HG03571 (cell line): ENCODE results near the gene SNAP47.

Source experiments
- ATAC-seq: cut with Tn5 transposase; IDR thresholded peaks from one replicate; pipeline ENCODE4 v1.9.1; 2021; ENCODE audit not compliant: unreplicated experiment

Gene SNAP47

DNA sequence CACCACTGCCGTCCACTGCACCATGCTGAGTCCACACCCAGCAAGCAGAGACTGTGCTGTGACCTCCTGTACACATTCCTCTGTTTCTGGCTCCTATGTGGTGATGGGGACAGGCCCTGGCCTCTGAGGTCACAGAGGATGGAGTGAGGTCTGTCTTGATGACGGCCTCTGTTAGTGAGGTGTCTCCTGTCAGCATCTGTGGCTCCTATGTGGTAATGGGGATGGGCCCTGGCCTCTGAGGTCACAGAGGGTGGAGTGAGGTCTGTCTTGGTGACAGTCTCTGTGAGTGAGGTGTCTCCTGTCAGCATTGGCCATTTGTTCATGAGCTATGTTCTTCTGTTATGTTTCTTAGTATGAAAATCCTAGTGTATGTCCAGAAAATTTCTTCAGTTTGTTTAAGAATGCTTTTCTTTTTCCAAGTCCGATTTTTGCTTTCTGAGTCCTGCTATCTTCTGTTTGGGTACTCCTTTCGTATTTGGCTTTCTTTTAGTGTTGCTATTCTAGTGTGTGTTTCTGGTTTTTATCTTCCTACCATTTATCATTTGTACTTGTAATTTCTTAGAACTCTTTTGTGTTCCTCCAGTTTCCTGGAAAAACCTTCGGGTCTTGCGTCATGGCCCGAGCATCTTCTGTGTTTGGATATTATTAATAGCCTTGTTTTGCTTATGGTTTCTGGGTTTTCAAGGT, 13.4 kb downstream of the SNAP47 start:
- no peak for ATAC-seq

DNA sequence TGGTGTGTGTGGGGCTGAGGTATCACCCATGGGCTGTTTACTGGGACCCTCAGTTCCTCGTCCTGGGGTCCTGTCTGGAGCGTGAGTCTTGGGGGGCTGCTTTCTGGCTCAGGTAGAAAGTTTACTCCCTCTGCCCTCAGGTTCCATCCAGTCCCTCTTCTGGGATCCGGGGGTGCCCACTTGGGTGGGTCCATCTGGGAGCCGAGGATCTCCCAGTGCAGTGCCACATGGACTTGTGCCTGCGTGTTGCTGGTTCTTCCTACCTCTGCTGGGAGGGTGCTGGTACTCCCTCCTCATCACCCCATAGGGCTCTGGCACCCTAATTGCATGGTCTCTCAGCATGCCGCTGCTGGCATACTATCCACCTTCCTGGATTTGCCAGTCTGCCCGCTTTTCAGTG, 14.0 kb downstream of the SNAP47 start:
- no peak for ATAC-seq

DNA sequence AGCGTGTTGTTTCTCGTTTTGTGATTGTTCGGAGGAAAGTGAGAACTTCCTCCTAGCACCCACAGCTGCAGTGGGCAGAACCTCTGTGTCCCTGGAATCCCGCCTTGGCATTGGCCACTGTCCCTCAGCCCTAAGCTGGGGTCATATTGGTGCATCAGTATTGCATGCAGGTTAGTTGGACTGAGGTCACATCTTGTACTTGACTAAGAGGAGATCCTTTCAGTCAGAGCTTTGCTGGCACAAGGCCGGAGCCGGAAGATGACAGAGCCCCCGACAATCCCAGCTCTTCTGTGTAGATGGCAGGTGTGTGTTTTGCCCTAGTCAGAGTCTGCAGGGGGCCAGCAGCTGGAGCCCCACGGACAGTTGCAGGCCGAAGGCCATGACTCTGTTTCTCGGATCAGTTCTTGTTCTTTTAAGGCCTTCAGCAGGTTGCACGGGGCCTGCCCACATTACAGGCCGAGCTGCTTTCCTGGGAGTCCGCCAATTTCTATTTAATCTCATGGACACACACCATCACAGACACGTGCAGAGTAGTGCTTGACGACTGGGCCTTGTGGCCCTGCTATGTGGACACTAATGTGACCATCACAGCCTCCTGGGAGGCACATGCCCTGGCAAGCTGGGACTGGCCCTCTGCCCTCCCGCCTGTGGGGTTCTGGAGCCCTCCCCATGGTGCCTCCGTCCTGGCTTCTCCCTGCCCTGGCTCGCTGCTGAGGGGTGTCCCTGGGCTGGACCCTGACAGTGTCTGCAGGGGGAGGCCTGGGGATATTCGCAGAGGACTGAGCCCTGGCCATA, 14.9 kb downstream of the SNAP47 start:
- no peak for ATAC-seq

DNA sequence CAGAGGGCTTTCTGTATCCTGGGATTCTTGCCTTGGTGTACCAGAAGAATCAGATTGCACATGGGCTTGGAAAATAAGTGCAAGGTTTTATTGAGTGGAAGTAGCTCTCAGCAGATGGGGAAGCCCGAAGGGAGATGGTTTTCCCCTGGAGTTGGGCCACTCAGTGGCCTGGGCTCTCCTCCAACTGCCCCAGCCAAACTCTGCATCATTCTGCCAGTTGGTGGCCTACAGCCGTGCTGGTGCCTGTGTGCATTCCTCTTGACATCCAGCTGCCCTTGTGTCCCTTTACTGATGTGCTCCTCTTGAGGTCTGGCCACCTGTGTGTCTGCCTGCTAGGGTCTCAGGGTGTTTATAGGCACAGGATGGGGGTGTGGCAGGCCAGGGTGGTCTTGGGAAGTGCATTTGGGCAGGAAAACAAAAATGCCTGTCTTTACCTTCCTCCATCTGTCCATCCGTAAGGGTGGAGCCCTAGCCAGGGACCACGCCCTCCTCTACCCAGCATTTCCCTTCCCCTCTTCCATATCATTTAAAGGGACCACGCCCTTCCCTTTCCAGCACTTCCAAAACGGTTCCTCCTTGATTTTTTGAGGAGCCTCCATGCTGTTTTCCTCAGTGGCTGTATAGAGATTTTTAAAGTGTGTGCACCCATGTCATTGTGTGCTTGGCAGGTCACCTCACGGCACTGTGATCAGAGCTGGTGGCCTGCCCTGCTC, 18.9 kb downstream of the SNAP47 start:
- ATAC-seq = no peak

DNA sequence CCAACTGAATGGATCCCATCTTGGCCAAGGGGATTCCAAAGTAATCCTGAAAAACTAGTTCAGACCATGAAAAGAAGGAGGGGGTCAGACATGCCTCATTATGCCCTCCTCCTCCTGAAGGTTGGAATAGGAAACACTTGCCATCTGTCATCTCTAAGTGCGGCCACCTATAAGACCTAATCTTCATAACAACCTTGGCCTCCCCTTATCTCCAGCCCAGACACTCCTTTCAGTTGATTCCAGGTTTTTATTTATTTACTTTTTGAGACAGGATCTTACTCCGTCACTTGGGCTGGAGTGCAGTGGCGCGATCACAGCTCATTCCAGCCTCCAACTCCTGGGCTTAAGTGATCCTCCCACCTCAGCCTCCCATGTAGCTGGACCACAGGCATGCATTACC, 19.7 kb downstream of the SNAP47 start:
- no peak for ATAC-seq

DNA sequence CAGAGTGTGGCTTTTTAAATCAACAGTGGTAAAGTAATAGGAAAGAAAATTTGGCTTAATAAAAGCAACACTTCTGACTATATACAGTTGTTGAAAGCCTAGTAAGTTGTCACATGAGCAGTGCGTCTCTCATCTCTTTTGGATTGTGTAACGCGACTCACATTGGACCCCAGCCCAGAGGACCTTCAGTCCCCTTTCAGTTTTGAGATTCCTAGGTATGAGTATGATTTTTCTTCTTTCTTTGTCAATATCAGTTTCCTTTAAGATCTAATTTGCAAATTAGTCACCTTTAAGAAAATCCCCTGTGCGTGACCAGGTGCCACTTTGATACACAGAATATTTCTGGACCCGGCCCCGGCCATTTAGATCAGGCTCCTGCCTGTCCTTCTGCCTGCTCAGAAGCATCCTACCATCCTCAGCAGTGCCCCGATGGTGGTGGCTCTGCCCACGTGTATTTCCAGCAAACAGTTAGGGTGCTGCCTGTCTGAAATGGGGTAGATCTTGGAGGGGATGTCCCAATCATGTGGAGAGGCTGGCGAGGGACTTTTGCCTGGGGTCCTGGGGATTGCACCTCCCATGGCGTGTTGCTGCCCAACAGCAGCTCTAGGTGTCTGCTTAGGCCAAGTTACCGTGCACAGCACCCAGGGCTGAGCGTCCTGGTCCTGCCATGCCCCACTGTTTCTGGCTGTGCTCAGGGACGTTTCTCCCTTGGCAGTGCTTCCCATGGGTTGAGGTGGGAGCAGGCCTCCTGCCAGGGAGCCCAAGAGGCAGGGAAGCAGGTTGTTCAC, 21.1 kb downstream of the SNAP47 start:
- no peak for ATAC-seq

DNA sequence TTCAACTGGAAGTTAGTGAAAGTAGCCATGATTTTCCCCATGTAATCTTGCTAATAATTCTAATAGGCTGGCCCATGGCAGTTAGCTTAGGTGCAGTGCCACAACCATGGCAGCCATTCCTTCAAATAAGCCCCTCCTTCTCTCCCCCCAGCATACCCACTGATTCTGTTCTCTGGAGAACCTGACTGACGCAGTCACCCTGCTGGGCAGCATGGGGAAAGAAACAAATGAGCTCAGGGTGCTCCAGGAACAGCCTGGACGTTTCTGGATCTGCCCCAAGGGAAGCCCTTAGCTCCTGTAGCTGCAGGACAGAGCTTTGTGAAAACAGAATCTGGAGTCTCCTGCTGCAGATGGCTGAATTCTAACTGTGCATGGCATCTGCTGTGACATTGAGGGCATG, 22.5 kb downstream of the SNAP47 start:
- ATAC-seq = no peak

DNA sequence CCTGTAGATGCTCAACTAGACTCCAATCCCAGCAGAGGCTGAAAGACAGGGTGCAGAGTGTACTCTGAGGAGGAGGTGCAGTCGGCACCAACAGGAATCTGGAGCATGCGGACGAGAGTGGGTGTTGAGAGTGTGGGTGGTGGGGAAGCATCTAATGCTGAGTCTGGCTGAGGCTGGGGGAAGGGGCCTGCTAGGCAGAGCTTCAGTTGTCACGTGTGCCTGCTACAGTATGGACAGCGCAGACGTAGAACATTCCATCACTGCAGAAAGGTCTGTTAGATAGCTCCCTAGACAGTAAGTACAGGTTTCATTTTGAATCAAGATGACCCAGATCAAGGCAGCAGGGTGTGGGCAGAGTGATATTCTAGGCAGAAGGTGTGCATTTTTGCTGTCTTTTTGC, 23.1 kb downstream of the SNAP47 start:
- no peak for ATAC-seq

DNA sequence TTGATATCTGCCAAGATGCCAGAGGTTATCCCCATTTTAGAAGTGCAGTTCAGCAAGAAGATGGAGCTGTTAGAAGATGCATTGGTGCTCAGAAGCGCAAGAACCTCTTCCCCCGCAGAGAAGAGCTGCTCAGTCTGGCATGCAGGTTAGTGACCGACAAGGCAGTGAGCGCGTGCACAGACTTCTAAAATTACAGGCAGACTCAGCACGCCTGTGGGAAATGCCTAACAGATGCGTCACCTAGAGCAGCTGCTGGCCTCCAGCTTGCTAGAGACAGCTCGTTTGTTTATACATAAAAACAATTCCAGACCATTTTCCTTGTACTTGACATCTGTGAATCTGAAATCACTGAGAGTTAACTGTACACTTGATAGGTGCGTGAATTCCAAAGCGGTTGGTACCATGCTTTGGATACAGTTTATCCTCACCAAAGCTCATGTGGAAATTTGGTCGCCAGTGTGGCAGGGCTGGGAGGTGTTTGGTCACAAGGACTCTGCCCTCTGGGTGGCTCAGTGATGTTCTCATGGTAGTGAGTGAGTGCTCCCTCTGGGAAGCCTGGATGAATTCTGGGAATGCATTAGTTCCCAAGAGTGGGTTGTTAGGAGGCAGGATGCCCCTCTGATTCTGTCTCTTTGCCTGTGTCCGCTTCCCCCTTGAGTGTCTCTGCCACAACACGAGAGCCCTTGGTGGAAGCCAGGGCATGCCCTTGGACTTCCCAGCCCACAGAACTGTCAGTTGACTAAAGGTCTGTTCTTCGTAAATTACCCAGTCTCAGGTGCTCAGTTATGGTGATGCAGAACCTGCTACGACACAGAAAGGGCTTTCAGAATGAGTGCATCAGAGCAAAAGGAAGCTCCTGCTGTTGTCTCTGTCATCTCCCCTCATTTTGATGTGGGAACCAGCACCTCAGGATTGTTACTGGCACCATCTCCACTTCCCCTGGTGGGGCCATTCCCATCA, 24.4 kb downstream of the SNAP47 start:
- no peak for ATAC-seq

DNA sequence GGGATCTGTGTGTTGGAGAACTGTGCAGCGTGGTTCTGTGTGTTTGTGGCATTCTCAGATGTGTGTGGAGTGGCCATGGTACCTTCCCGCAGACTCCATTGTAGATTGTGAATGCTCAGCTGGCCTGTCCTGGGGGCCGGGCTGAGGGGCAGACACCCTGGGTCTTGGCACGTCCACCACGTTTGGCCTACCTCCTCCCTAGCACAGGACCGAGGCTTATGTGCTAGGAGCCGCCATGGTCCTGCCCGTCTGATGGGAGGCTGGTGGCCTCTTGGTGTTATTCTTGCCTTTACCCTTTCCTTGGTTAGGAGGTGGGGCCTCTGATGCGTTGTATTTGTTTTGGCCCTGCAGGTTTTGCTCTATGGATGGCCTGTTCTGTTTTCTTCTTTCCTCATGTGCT, 25.1 kb downstream of the SNAP47 start:
- no peak for ATAC-seq

DNA sequence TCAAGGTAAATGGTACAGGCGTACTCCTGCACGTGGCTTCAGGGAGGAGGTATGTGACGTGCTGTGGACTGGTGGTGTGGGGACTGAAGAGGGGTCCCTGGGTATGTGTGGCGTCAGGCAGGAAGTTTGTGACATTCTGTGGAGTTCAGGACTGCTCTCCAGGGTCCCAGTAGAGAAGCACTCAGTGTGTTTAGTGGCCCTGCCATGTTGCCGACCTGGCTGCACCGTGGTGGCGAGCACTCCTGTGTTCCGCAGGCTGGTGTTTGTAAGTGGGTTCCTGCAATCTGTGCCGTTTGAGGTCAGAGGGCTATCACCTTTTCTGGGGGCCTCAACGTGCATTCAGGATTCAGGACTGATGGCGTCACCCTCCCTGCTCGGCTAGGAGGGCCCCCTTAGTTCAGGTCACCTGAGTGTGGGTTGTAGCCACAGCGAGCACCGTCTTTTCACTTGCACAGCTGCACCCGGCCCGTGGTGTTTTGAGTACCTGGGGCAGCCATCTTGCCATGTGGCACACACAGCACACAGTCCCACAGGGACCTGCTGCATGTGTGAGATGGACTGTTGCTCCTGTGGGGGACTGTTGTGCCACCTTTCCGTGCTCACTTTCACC, 26.5 kb downstream of the SNAP47 start:
- ATAC-seq = no peak

DNA sequence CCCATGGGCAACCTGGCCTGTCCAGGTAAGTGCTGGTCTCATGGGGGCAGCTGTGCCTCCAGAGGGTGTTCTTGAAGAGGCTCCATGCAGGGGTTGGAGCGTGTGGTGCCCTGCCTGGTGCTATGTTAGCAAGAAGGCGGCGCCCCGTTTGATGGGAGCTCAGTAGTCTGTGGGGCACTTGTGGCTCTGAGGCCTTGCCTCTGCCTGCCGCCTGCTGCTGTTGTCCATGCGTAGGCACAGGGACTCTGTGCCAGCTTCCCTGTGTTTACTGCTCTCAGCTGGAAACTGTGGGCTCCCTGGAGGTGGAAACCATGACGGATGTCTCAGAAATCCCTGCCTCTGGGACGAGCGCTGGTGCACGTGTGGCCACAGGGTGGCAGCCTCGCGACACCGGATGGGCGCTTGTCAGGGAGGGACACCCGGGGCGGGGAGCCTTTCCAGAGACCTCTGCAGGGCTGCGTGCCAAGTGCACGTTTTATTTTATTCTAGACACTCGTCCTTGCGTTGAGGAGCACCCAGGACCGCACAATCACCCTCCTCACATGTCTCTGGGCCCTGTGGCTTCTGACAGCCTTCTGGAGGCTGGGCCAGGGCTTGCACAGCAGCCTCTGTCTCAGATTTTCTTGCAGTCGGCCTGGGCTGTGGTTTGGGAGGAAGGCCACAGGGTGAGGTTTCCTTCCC, 27.1 kb downstream of the SNAP47 start:
- ATAC-seq = peak; percentile 77

DNA sequence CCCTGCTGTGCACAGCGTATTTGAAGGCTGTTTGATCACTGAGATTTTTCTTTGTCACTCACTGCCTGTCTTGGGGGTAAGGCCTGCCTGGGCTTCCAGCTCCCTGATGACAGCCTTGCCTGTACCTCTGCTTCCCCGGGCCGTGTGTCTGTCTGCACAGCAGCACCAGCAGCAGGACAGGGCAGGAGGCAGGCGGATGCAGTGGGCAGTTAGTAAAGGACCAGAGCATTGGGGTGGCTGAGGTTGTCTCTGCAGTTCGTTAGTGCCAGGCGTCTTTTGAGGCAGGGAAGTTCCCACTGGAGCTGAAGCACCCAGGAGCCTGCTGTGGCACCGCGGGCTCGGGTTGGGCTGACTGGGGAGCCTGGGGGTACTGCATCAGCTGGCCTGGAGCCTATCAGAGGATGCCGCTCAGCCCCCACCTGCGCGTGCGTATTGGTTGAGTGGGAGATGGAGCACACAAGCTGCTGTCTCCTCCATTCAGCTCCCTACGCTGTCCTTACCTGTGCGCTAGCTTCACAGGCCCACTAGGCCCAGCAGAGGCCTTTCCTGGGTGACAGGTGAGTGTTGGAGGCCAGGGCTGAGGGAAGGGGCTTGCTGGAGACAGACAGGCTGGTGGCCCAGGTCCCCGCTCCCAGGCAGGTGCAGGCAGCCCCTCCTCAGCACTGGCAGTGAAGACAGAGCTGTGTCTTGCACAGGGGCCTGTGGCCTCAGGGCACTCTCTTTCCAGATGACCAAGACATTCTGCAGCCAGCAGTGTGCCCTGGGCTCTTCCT, 28.2 kb downstream of the SNAP47 start:
- ATAC-seq = no peak

DNA sequence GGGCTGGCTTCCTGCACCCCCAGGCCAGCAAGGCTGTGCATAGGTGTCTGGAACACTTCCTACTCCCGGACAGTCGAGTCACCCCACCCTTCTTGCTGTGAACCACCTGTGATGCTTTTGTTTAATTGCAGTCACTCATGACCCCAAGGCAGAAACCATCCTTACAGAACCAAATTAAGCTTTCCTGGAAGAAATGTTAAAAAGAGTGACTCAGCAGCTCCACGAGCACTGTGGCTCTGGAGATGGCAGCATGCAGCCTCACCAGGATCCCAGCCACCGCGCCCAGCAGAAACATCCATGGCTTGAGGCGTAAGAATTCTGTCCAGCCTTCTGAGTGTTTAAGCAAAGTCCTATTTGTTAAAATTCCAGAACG, 28.8 kb downstream of the SNAP47 start:
- no peak for ATAC-seq

DNA sequence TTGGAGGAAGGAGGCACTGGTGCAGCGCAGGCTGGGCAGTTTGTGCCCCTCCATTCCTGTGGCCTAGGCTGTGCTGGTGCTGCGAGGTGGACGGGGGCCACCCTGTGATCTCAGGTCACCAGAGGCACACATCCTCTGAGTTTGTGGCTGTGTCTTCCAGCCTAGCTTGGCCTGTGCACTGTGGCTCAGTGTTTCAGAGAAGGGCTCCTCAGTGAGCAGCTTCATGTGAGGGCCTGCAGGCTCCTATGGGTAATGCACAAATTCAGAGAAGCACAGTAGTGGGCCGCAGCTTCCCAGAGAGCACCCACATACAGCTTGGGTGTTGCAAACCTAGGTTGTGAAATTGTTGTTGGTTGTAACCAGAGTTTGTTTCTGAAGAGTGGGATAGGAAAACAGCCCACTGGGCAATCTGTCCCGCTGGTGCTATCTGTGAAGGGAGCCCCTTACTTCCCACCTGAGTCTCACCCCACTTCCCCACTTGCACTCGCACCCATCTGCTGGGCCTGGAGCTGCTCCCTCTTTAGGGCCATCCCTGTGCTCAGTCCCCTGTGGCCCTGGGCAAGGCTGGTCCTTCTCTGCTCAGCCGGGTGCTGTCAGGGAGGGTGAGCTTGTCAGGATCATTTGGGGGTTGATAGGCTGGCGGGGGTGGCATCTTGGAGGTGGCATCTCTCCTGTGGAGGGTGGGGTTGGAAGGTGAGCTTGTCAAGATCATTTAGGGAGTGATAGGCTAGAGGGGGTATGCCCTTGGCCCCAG, 30.2 kb downstream of the SNAP47 start:
- no peak for ATAC-seq

DNA sequence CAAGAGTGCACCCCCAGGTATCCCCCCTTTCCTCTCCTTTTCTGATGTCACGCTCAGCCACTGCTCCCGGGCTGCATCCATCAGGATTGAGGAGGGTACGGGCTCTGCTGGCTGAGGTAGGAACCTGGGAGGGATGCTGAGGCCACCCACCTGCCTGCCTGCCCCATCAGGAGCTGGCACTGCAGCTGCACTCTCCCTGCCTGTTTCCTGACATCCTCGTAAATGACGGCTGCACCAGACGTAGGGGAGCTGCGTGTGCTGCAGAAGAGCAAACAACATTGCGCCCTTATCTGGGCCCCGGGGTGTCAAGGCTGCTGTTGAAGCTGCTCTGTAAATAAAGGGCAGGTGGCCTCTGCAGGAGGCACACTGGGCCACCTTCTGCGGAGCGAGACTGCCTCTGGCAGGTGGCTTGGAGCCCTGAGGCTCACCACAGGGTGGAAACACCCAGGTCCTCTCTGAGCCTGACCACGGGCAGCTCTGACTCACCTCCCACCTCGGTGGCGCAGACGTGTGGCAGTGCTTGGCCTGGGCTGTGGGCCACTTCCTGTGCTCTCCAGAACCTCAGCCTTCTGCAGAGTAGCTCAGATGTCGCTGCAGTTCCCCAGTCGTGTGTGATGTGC, 30.9 kb downstream of the SNAP47 start:
- peak; percentile 39 for ATAC-seq

DNA sequence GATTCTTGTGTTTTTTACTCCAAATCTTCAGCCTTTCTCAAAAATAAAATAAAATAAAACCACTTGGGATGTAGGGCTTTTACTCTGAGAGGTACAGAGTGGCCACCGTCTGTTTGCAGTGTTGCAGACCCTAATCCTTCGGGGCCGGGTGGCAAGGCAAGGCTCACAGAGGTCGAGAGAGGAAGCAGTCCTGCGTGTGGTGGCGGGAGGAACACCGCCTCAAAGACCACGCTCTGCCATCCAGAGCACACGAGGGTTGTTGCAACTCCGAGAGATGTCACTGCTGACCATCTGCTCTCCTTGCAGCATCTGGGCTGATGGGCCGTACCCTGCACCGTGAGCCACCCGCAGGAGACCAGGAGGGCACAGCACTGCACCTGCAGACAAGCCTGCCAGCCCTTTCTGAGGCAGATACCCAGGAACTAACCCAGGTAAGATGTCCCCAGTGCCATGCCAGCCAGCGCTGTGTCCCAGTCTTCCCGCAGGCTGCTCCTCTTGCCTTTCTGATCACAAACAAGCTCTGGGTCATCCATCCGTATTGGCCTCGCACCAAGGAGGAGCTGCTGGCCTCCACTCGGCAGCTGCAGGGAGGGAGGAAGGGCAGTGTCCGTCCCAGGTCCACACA, 31.5 kb downstream of the SNAP47 start:
- no peak for ATAC-seq
